ENCODE measurements around the gene SAP25.
A peak's percentile ranks its signal among the peaks of the same experiment; 100 is the strongest.
"Not testable (repeated sequence)": the region's sequence is repeated elsewhere in the genome, so short reads cannot be mapped to it uniquely, and the experiment has no call there.

Gene SAP25

GRCh38 chr7:100575746-100576383, 2.2 kb upstream of the SAP25 start:
- DNase-seq (ENCODE audit: low spot score) = no peak

DNA sequence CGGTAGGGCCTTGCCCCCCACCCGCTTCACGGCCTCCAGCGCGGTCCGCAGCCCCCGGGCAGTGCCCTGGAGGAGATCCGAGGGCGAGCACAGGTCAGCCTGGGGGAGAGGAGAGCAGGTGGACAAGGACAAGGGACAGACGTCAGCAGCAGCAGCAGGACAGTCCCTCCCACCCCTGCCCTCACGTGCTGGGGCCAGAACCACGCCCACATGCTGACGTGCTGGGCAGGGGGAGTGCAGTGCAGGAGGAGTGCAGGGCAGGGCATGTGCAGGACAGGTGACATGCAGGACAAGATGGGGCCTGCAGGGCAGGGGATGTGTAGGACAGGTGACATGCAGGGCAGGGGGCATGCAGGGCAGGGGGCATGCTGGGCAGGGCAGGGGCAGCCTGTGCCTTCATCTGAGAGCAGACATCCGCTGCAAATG, 1.5 kb upstream of the SAP25 start:
- no peak for DNase-seq (ENCODE audit: low spot score)

- DNase-seq (ENCODE audit: low spot score) = no peak
These were observed 884 bp upstream of the SAP25 start for GRCh38 chr7:100574362-100575205.

- no peak for DNase-seq (ENCODE audit: low spot score)
These were observed 588 bp downstream of the SAP25 start for GRCh38 chr7:100572949-100573675.

DNA sequence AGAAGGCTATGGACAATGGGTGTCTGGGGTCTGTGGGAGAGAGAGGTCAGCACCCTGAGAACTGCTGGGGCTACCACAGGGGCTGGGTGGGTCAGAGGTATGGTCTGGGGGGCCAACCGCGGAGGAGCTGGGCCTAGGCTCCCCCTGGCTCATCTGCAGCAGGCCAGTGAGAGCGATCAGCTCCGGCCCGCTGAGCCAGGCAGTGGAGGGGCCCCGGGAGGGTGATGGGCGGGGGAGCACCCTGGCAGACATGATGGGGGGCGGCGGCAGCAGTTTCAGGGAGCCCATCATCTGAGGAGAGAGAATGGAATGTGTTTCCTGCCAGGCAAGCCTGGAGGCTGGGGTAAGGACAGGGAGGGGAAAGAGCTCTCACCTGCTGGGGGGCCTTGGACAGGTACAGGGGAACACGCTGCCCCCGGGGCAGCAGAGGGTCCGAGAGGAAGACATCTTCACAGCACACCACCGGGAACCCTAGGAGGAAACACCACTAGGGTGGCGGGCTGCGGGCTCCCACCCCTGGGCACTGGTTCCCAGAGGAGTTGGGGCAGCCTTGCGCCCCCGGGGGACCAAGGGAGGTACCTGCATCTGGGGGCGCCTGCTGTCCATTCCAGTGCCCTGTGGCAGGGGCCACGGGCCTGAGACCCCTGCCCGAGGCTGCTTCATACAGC, 1.3 kb downstream of the SAP25 start:
- no peak for DNase-seq (ENCODE audit: low spot score)

DNA sequence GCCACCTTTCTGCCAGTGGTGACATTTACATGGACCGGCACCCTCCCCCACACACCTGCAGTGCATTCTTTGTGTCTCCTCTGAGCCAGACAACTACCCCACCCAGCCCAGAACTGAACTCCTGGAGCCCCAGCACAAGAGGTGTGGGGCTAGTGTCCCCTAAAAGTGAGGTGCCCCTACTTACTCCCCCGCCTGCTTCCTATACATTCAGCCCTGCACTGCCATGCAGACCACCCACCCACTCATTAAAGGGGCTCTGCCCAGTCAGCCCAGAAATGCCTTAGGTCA, 1.9 kb downstream of the SAP25 start:
- no peak for DNase-seq (ENCODE audit: low spot score)

DNA sequence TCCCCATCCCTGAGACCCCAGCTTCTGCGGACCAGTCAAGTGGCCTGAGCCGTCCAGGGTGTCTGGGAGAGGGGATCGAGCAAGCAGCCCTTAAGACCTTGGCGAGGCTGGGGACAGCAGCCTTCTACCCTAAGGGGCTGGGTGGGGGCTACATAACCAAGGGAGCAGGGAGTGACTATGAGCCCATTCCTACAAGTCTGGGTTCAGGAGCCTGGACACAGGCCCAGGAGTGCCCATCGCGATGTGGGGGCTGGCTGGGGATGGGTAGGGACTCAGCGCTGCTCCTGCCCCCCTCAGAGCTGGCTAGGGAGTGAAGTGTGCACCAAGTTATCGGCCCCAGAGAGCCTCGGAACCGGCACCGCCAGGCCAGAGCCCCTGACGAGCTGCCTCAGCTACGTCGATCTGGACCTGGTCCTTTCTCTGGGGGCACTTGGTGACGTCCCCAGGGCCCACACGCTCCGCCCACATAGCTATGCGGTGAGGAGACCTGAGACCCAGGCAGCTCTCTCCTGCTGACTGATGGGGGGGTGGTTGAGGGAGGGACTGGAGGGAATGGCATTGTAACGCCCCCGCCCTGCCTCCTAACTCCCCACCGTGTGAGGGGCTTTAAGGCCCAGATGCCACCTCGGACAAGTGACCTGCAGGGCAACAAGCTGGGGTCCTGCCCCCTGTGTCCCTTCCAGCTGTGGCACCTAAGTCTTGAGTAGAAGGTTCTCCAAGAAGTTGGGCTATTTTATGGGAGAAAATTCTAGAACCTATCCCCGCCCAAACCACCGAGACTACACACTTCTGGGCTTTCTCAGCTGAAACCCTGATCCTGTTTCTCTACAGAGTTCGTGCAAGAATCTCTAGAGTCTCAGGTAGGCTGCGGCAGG, 2.5 kb downstream of the SAP25 start:
- no peak for DNase-seq (ENCODE audit: low spot score)

- DNase-seq (ENCODE audit: low spot score) = peak; percentile 69
These were observed 4.5 kb downstream of the SAP25 start for GRCh38 chr7:100568896-100569844.

- peak; percentile 57 for DNase-seq (ENCODE audit: low spot score)
These were observed 5.4 kb downstream of the SAP25 start for GRCh38 chr7:100568176-100568895.

- DNase-seq (ENCODE audit: low spot score) = no peak
These were observed 5.9 kb downstream of the SAP25 start for GRCh38 chr7:100567751-100568175.

GRCh38 chr7:100567031-100567730, 6.5 kb downstream of the SAP25 start:
- DNase-seq (ENCODE audit: low spot score) = peak; percentile 62

- DNase-seq (ENCODE audit: low spot score) = peak; percentile 47
These were observed 7.6 kb downstream of the SAP25 start for GRCh38 chr7:100566018-100566531.

DNA sequence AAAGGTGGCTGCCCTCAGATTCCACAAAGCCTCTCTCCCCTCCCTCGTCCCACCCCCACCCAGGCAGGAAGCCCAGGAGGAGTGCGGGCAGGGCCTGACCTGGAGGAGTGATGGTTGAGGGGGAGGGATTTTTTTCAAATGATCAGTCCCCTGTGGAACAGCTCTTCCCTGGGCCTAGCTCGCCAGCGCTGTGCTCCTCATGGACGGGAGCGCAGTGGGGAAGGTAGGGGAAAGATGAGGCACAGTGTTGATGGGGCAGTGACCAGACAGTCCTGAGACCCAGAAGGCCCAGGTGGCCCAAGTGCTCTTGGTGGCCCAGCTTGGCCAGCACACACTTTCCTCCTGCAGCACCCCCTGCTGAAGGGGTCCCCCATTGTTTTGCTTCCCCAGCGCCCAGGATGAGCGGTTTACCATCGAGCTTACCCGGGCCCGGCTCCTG, 8.5 kb downstream of the SAP25 start:
- DNase-seq (ENCODE audit: low spot score) = peak; percentile 30

DNA sequence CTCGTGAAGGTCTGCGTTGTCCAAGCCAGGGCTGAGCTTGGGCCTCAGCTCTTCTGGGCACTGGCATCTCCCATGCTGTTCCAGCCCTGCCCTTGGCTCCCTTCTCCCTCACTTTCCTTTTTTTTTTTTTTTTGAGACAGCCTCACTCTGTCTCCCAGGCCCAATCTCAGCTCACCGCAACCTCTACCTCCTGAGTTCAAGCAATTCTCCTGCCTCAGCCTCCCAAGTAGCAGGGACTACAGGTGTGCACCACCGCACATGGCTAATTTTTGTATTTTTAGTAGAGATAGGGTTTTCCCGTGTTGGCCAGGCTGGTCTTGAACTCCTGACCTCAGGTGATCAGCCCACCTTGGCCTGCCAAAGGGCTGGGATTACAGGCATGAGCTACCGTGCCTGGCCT, 9.3 kb downstream of the SAP25 start:
- DNase-seq (ENCODE audit: low spot score) = not testable (repeated sequence)

DNA sequence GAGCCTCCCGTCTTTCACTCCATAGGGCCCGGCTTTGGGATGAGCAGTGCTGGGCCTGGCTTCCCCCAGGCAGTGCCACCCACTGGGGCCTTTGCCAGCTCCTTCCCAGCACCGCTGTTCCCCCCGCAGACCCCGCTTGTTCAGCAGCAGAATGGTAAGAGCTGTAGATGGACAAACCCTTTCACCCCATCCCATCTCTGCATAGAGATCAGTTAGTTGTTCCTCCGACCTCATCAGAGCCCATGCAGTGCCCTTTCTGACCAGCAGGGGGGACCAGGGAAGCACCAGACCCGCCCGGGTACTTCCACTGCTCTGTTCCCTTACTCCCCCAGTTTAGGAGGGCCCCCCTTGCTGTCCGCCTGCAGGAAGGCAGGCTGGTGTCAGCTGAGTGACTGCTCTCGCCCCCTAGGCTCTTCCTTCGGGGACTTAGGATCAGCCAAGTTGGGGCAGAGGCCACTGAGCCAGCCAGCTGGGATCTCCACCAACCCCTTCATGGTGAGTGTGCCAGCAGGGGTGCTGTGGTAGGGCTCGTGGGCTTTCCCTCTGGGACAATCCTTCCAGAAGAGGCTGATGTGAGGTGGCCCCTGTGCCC, 9.8 kb downstream of the SAP25 start:
- peak; percentile 77 for DNase-seq (ENCODE audit: low spot score)

DNA sequence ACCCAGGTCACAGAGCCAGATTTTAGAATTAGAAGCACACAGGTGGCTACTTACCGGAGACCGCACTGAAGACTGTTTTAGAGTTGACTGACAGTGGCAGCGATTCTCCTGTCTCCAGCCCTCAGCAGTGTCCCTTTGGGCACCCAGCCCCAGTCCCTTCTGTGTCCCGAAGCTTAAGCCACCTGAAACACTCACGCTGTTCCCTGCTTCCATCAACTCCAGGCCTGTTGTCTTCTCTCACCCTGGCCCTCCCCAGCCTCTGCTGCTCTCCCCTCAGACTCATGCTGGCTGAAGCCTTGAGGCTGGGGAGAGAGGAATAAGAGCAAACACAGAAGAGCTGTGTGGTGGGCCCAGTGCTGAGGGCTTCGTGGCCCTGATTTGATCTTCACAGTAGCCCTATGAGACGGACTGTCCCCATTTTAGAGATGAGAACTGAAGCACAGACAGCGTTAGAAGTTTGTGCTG, 10.6 kb downstream of the SAP25 start:
- peak; percentile 44 for DNase-seq (ENCODE audit: low spot score)

DNA sequence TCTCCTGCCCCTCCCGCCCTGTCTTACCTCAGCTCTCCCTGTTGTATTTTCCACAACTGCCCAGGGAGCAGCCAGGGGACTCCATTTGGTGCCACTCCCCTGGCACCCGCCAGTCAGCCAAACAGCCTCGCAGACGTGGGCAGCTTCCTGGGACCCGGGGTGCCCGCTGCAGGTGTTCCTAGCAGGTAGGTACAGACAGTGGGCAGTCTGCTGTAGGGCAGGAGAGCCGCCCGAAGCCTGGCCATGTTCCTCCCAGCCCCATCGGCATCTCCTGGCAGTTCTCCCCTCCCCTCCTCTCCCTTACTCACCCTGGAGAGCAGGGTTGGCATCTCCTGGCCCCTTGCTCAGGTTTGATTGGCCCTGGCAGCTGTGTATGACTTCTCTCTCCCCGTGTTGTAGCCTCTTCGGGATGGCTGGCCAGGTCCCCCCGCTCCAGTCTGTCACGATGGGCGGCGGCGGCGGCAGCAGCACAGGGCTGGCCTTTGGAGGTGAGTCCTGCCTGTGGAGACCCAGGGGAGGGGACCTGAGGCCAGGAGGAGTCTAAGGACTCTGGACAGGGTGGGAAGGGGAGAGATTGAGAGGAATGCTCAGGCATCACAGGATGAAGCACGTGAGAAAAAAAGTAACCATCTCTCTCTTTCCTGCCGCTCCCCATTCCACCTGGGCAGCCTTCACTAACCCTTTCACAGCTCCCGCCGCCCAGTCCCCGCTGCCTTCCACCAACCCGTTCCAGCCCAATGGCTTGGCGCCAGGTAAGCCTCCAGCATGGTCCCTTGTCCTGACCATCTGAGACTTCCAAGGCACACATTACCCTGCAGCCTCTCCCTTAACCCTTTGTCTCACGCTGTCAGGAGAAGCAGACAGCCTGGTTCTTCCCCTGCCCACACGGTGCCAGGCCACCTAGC, 11.3 kb downstream of the SAP25 start:
- DNase-seq (ENCODE audit: low spot score) = peak; percentile 60

Measured in left forelimb (tissue), 1 donor.